ENCODE results near the gene SDK1.

The SDK1 gene

GRCh38 chr7:3292694-3293093 is 8.4 kb upstream of the SDK1 start:
- DNase-seq: no peak

GRCh38 chr7:3294432-3295100 is 6.5 kb upstream of the SDK1 start:
- no peak for DNase-seq

- DNase-seq: no peak
Observed at GRCh38 chr7:3297105-3297819, 3.8 kb upstream of the SDK1 start.

GRCh38 chr7:3300221-3300650 is 816 bp upstream of the SDK1 start:
- peak; percentile 32 for DNase-seq

- no peak for DNase-seq
Observed at GRCh38 chr7:3301449-3301731, 338 bp downstream of the SDK1 start.

- DNase-seq: no peak
Observed at GRCh38 chr7:3301831-3302618, 973 bp downstream of the SDK1 start.

GRCh38 chr7:3302681-3303320 is 1.7 kb downstream of the SDK1 start:
- DNase-seq: no peak

GRCh38 chr7:3304131-3304530 is 3.1 kb downstream of the SDK1 start:
- DNase-seq: no peak

- no peak for DNase-seq
Observed at GRCh38 chr7:3307435-3307834, 6.4 kb downstream of the SDK1 start.

- DNase-seq: no peak
Observed at GRCh38 chr7:3309140-3309539, 8.1 kb downstream of the SDK1 start.

- no peak for DNase-seq
Observed at GRCh38 chr7:3309956-3310355, 8.9 kb downstream of the SDK1 start.

- DNase-seq: no peak
Observed at GRCh38 chr7:3310884-3311283, 9.8 kb downstream of the SDK1 start.

GRCh38 chr7:3312583-3312982 is 11.5 kb downstream of the SDK1 start:
- DNase-seq: no peak

- DNase-seq: no peak
Observed at GRCh38 chr7:3318874-3319273, 17.8 kb downstream of the SDK1 start.

- no peak for DNase-seq
Observed at GRCh38 chr7:3321206-3321605, 20.2 kb downstream of the SDK1 start.

GRCh38 chr7:3321745-3322144 is 20.7 kb downstream of the SDK1 start:
- DNase-seq: no peak

GRCh38 chr7:3326246-3326645 is 25.2 kb downstream of the SDK1 start:
- no peak for DNase-seq

GRCh38 chr7:3327099-3327498 is 26.0 kb downstream of the SDK1 start:
- DNase-seq: no peak

GRCh38 chr7:3327655-3328054 is 26.6 kb downstream of the SDK1 start:
- DNase-seq: no peak

GRCh38 chr7:3332308-3332707 is 31.3 kb downstream of the SDK1 start:
- DNase-seq: no peak

GRCh38 chr7:3333861-3334260 is 32.8 kb downstream of the SDK1 start:
- no peak for DNase-seq

GRCh38 chr7:3336042-3336665 is 35.1 kb downstream of the SDK1 start:
- DNase-seq: no peak

GRCh38 chr7:3338161-3338560 is 37.1 kb downstream of the SDK1 start:
- no peak for DNase-seq

Measured in femur (tissue), 1 donor.